HG02852 (cell line): Measurements from ENCODE around the gene LITAF.

Source experiments
- ATAC-seq: cut with Tn5 transposase; IDR thresholded peaks from one replicate; pipeline ENCODE4 v1.9.1; 2021; ENCODE audit warnings: mild to moderate bottlenecking, moderate library complexity; ENCODE audit not compliant: unreplicated experiment

LITAF gene

GRCh38 chr16:11586856-11587642, at the start of gene LITAF:
Gene LITAF (minus strand): TSS chr16:11586919. CDS start chr16:11556730, 30,189 bp downstream.
- ATAC-seq: peak; percentile 53

- no peak for ATAC-seq
These were observed 49.5 kb upstream of the LITAF start for GRCh38 chr16:11636172-11636721.

GRCh38 chr16:11635679-11636171, 49.0 kb upstream of the LITAF start:
- no peak for ATAC-seq

- ATAC-seq: no peak
These were observed 48.5 kb upstream of the LITAF start for GRCh38 chr16:11635113-11635652.

- no peak for ATAC-seq
These were observed 47.6 kb upstream of the LITAF start for GRCh38 chr16:11634312-11634711.

- no peak for ATAC-seq
These were observed 46.4 kb upstream of the LITAF start for GRCh38 chr16:11633113-11633512.

- no peak for ATAC-seq
These were observed 45.8 kb upstream of the LITAF start for GRCh38 chr16:11632455-11632939.

GRCh38 chr16:11631214-11631613, 44.5 kb upstream of the LITAF start:
- no peak for ATAC-seq

- no peak for ATAC-seq
These were observed 44.0 kb upstream of the LITAF start for GRCh38 chr16:11630768-11631056.

GRCh38 chr16:11630046-11630767, 43.5 kb upstream of the LITAF start:
- ATAC-seq: no peak

GRCh38 chr16:11629071-11630030, 42.6 kb upstream of the LITAF start:
- no peak for ATAC-seq

GRCh38 chr16:11627822-11628457, 41.2 kb upstream of the LITAF start:
- ATAC-seq: no peak

- no peak for ATAC-seq
These were observed 40.6 kb upstream of the LITAF start for GRCh38 chr16:11627292-11627663.

GRCh38 chr16:11626657-11627291, 40.1 kb upstream of the LITAF start:
- no peak for ATAC-seq

GRCh38 chr16:11625769-11626168, 39.0 kb upstream of the LITAF start:
- no peak for ATAC-seq

GRCh38 chr16:11624636-11625607, 38.2 kb upstream of the LITAF start:
- ATAC-seq: no peak

GRCh38 chr16:11624205-11624604, 37.5 kb upstream of the LITAF start:
- no peak for ATAC-seq

GRCh38 chr16:11621920-11622651, 35.4 kb upstream of the LITAF start:
- ATAC-seq: no peak
